SK-N-SH treated with all-trans-retinoic acid at 6 μM for 48 hours (cell line): ENCODE measurements around the gene PMEL.

Experiments used
- ARNTL ChIP-seq: fragments of 450-650 bp; formaldehyde crosslinking; IDR thresholded peaks from 2 replicates; pipeline ENCODE4 v1.5.0; 2020; ENCODE audit warnings: low read depth, mild to moderate bottlenecking, moderate library complexity, borderline replicate concordance
- BACH2 ChIP-seq: fragments of 250-450 bp; sonication (Bioruptor Pico); IDR thresholded peaks from 2 replicates; pipeline ENCODE4 v1.9.0; 2021; ENCODE audit warnings: mild to moderate bottlenecking, borderline replicate concordance
- CSDC2 ChIP-seq: fragments of 250-450 bp; sonication (Bioruptor Pico); IDR thresholded peaks from 2 replicates; pipeline ENCODE4 v1.5.0; 2020; ENCODE audit warnings: mild to moderate bottlenecking, moderate library complexity
- ESRRG ChIP-seq: fragments of 250-450 bp; sonication (Bioruptor Pico); IDR thresholded peaks from 2 replicates; pipeline ENCODE4 v1.6.1; 2021; ENCODE audit warnings: mild to moderate bottlenecking
- ISL1 ChIP-seq: fragments of 250-450 bp; sonication (Bioruptor Pico); IDR thresholded peaks from 2 replicates; pipeline ENCODE4 v2.1.2; 2022; ENCODE audit warnings: mild to moderate bottlenecking, moderate library complexity
- OSR1 ChIP-seq: fragments of 250-450 bp; sonication (Bioruptor Pico); IDR thresholded peaks from 2 replicates; pipeline ENCODE4 v1.8.0; 2022; ENCODE audit warnings: moderate library complexity, mild to moderate bottlenecking, inconsistent platforms
- PATZ1 ChIP-seq: fragments of 250-450 bp; sonication (Bioruptor Pico); IDR thresholded peaks from 2 replicates; pipeline ENCODE4 v1.8.0; 2020; ENCODE audit warnings: mild to moderate bottlenecking, moderate library complexity, borderline replicate concordance
- PPARA ChIP-seq: fragments of 250-450 bp; sonication (Bioruptor Pico); IDR thresholded peaks from 2 replicates; pipeline ENCODE4 v1.5.0; 2020; ENCODE audit warnings: mild to moderate bottlenecking, borderline replicate concordance
- RARB ChIP-seq: fragments of 250-450 bp; sonication (Bioruptor Pico); IDR thresholded peaks from 2 replicates; pipeline ENCODE4 v1.8.0; 2021; ENCODE audit warnings: mild to moderate bottlenecking, moderate library complexity
- TSHZ2 ChIP-seq: fragments of 250-450 bp; sonication (Bioruptor Pico); IDR thresholded peaks from 2 replicates; pipeline ENCODE4 v1.5.0; 2020; ENCODE audit warnings: mild to moderate bottlenecking, moderate library complexity
- ZFP3 ChIP-seq: fragments of 250-450 bp; sonication (Bioruptor Pico); IDR thresholded peaks from 2 replicates; pipeline ENCODE4 v1.5.0; 2020; ENCODE audit warnings: mild to moderate bottlenecking, moderate library complexity
- ZNF565 ChIP-seq: fragments of 450-650 bp; formaldehyde crosslinking; conservative IDR thresholded peaks from 2 replicates; pipeline ENCODE4 v1.5.0; 2020; ENCODE audit warnings: low read depth, mild to moderate bottlenecking, moderate library complexity
- TF ChIP-seq, protein P1 (sequence below): fragments of 250-450 bp; sonication (Bioruptor Pico); IDR thresholded peaks from 2 replicates; pipeline ENCODE4 v1.8.0; 2021; ENCODE audit warnings: low read depth, mild to moderate bottlenecking, moderate library complexity, borderline replicate concordance

GRCh38 chr12:55925371-55925770, 40.5 kb downstream of the PMEL start:
- TF ChIP-seq CSDC2 (no peak), OSR1 (CRISPR knock-in tag) (no peak), ZFP3 (no peak), RARB (CRISPR knock-in tag) (no peak), ESRRG (CRISPR knock-in tag) (no peak), PATZ1 (CRISPR knock-in tag) (no peak), BACH2 (CRISPR knock-in tag) (no peak), ISL1 (CRISPR knock-in tag) (no peak), PPARA (CRISPR knock-in tag) (no peak), TSHZ2 (CRISPR knock-in tag) (no peak), ARNTL (CRISPR knock-in tag) (no peak), ZNF565 (CRISPR knock-in tag) (no peak)
- TF ChIP-seq, protein P1, sequence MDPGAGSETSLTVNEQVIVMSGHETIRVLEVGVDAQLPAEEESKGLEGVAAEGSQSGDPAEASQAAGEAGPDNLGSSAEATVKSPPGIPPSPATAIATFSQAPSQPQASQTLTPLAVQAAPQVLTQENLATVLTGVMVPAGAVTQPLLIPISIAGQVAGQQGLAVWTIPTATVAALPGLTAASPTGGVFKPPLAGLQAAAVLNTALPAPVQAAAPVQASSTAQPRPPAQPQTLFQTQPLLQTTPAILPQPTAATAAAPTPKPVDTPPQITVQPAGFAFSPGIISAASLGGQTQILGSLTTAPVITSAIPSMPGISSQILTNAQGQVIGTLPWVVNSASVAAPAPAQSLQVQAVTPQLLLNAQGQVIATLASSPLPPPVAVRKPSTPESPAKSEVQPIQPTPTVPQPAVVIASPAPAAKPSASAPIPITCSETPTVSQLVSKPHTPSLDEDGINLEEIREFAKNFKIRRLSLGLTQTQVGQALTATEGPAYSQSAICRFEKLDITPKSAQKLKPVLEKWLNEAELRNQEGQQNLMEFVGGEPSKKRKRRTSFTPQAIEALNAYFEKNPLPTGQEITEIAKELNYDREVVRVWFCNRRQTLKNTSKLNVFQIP = no peak
